ENCODE data around the gene ABL1. TPM values are rescaled to one million over a fixed set of nuclear protein-coding genes. Genes with fewer than 3 reads are reported as not detected.

ABL1 gene
- total RNA-seq, 1 experiment from 2014 or later, result 9.9 TPM

GRCh38 chr9:130884111-130884531, 49.1 kb downstream of the ABL1 start:
- no peaks in the 10 kb centered on the region for H3K36me3 ChIP-seq (ENCODE audit: insufficient read depth, low read length)
- H3K27ac ChIP-seq (ENCODE audit: low read length), result no peak overlapping the region
- H4K20me1 ChIP-seq (ENCODE audit: insufficient read depth, low read depth, low read length), result no peaks in the 10 kb centered on the region
- no peak for DNase-seq
- no peaks in the 10 kb centered on the region for H3K79me2 ChIP-seq (ENCODE audit: low read length)
- no peaks in the 10 kb centered on the region for H3K27me3 ChIP-seq (ENCODE audit: low read length)
- no peak overlapping the region for H3K9ac ChIP-seq (ENCODE audit: low read length)
- H3K4me3 ChIP-seq (ENCODE audit: low read length), result no peak overlapping the region
- H2AFZ ChIP-seq (ENCODE audit: low read length), result no peak overlapping the region
- H3K9me3 ChIP-seq (ENCODE audit: low read length), result no peaks in the 10 kb centered on the region
- no peaks in the 10 kb centered on the region for H3K4me1 ChIP-seq (ENCODE audit: low read length)
- no peak overlapping the region for H3K4me2 ChIP-seq (ENCODE audit: low read depth, low read length, poor library complexity, severe bottlenecking)
- H3K9me2 ChIP-seq (replicated peaks; ENCODE audit: insufficient read depth, low read length), result no peaks in the 10 kb centered on the region

DNA sequence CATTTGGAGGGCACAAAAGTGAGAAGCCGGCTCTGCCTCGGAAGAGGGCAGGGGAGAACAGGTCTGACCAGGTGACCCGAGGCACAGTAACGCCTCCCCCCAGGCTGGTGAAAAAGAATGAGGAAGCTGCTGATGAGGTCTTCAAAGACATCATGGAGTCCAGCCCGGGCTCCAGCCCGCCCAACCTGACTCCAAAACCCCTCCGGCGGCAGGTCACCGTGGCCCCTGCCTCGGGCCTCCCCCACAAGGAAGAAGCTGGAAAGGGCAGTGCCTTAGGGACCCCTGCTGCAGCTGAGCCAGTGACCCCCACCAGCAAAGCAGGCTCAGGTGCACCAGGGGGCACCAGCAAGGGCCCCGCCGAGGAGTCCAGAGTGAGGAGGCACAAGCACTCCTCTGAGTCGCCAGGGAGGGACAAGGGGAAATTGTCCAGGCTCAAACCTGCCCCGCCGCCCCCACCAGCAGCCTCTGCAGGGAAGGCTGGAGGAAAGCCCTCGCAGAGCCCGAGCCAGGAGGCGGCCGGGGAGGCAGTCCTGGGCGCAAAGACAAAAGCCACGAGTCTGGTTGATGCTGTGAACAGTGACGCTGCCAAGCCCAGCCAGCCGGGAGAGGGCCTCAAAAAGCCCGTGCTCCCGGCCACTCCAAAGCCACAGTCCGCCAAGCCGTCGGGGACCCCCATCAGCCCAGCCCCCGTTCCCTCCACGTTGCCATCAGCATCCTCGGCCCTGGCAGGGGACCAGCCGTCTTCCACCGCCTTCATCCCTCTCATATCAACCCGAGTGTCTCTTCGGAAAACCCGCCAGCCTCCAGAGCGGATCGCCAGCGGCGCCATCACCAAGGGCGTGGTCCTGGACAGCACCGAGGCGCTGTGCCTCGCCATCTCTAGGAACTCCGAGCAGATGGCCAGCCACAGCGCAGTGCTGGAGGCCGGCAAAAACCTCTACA, 49.8 kb downstream of the ABL1 start:
- H3K4me1 ChIP-seq (ENCODE audit: low read length), result no peaks in the 10 kb centered on the region
- H3K9ac ChIP-seq (ENCODE audit: low read length), result no peak overlapping the region
- no peak overlapping the region for H3K4me2 ChIP-seq (ENCODE audit: low read depth, low read length, poor library complexity, severe bottlenecking)
- H3K36me3 ChIP-seq (ENCODE audit: insufficient read depth, low read length), result no peaks in the 10 kb centered on the region
- H3K27me3 ChIP-seq (ENCODE audit: low read length), result no peaks in the 10 kb centered on the region
- no peaks in the 10 kb centered on the region for H3K9me2 ChIP-seq (replicated peaks; ENCODE audit: insufficient read depth, low read length)
- H3K27ac ChIP-seq (ENCODE audit: low read length), result no peak overlapping the region
- H3K9me3 ChIP-seq (ENCODE audit: low read length), result no peaks in the 10 kb centered on the region
- H3K4me3 ChIP-seq (ENCODE audit: low read length), result no peak overlapping the region
- no peak overlapping the region for H2AFZ ChIP-seq (ENCODE audit: low read length)
- DNase-seq, result no peak
- H4K20me1 ChIP-seq (ENCODE audit: insufficient read depth, low read depth, low read length), result no peaks in the 10 kb centered on the region
- H3K79me2 ChIP-seq (ENCODE audit: low read length), result no peaks in the 10 kb centered on the region

DNA sequence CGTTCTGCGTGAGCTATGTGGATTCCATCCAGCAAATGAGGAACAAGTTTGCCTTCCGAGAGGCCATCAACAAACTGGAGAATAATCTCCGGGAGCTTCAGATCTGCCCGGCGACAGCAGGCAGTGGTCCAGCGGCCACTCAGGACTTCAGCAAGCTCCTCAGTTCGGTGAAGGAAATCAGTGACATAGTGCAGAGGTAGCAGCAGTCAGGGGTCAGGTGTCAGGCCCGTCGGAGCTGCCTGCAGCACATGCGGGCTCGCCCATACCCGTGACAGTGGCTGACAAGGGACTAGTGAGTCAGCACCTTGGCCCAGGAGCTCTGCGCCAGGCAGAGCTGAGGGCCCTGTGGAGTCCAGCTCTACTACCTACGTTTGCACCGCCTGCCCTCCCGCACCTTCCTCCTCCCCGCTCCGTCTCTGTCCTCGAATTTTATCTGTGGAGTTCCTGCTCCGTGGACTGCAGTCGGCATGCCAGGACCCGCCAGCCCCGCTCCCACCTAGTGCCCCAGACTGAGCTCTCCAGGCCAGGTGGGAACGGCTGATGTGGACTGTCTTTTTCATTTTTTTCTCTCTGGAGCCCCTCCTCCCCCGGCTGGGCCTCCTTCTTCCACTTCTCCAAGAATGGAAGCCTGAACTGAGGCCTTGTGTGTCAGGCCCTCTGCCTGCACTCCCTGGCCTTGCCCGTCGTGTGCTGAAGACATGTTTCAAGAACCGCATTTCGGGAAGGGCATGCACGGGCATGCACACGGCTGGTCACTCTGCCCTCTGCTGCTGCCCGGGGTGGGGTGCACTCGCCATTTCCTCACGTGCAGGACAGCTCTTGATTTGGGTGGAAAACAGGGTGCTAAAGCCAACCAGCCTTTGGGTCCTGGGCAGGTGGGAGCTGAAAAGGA, 50.7 kb downstream of the ABL1 start:
- H3K27ac ChIP-seq (ENCODE audit: low read length), result no peak overlapping the region
- no peak overlapping the region for H3K4me2 ChIP-seq (ENCODE audit: low read depth, low read length, poor library complexity, severe bottlenecking)
- DNase-seq, result no peak
- no peaks in the 10 kb centered on the region for H3K36me3 ChIP-seq (ENCODE audit: insufficient read depth, low read length)
- no peaks in the 10 kb centered on the region for H3K9me2 ChIP-seq (replicated peaks; ENCODE audit: insufficient read depth, low read length)
- H4K20me1 ChIP-seq (ENCODE audit: insufficient read depth, low read depth, low read length), result no peaks in the 10 kb centered on the region
- H3K27me3 ChIP-seq (ENCODE audit: low read length), result no peaks in the 10 kb centered on the region
- H3K9me3 ChIP-seq (ENCODE audit: low read length), result no peaks in the 10 kb centered on the region
- H3K79me2 ChIP-seq (ENCODE audit: low read length), result no peaks in the 10 kb centered on the region
- no peak overlapping the region for H2AFZ ChIP-seq (ENCODE audit: low read length)
- H3K4me1 ChIP-seq (ENCODE audit: low read length), result no peaks in the 10 kb centered on the region
- H3K4me3 ChIP-seq (ENCODE audit: low read length), result no peak overlapping the region
- H3K9ac ChIP-seq (ENCODE audit: low read length), result no peak overlapping the region

- H3K4me2 ChIP-seq (ENCODE audit: low read depth, low read length, poor library complexity, severe bottlenecking), result no peak overlapping the region
- no peaks in the 10 kb centered on the region for H3K4me1 ChIP-seq (ENCODE audit: low read length)
- H3K79me2 ChIP-seq (ENCODE audit: low read length), result no peaks in the 10 kb centered on the region
- H2AFZ ChIP-seq (ENCODE audit: low read length), result no peak overlapping the region
- no peak for DNase-seq
- H4K20me1 ChIP-seq (ENCODE audit: insufficient read depth, low read depth, low read length), result no peaks in the 10 kb centered on the region
- H3K9me3 ChIP-seq (ENCODE audit: low read length), result no peaks in the 10 kb centered on the region
- H3K36me3 ChIP-seq (ENCODE audit: insufficient read depth, low read length), result no peaks in the 10 kb centered on the region
- H3K9ac ChIP-seq (ENCODE audit: low read length), result no peak overlapping the region
- no peak overlapping the region for H3K4me3 ChIP-seq (ENCODE audit: low read length)
- H3K27me3 ChIP-seq (ENCODE audit: low read length), result no peaks in the 10 kb centered on the region
- H3K9me2 ChIP-seq (replicated peaks; ENCODE audit: insufficient read depth, low read length), result no peaks in the 10 kb centered on the region
- H3K27ac ChIP-seq (ENCODE audit: low read length), result no peak overlapping the region
Observed at GRCh38 chr9:130886981-130887380, 51.9 kb downstream of the ABL1 start.

DNA sequence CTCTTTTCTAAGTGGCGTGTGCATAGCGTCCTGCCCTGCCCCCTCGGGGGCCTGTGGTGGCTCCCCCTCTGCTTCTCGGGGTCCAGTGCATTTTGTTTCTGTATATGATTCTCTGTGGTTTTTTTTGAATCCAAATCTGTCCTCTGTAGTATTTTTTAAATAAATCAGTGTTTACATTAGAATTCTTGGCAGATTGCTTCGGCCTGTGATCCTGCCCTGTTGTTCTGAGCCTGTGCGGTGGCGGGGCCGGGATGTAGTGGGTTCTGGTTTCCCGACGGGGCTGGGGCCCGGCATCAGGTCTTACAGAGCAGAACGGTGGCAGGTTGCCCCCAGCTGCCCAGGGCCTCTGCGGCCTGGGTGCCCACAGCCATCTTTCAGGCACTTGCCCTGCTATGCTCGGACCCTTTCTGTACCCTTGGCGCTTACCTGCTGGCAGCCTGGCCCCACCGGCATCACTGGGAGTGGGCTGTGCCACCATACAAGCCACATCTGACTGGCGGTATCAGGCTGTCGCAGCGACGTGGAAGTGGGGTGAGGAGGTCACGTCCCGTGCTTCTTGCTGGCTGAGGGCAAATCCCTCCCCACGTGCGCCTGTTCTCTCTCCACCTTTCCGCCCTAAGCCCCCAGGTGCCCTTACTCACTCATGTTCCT, 52.6 kb downstream of the ABL1 start:
- no peaks in the 10 kb centered on the region for H3K4me1 ChIP-seq (ENCODE audit: low read length)
- no peaks in the 10 kb centered on the region for H4K20me1 ChIP-seq (ENCODE audit: insufficient read depth, low read depth, low read length)
- H3K4me3 ChIP-seq (ENCODE audit: low read length), result no peak overlapping the region
- no peaks in the 10 kb centered on the region for H3K27me3 ChIP-seq (ENCODE audit: low read length)
- no peak overlapping the region for H3K4me2 ChIP-seq (ENCODE audit: low read depth, low read length, poor library complexity, severe bottlenecking)
- H3K9me3 ChIP-seq (ENCODE audit: low read length), result no peaks in the 10 kb centered on the region
- H2AFZ ChIP-seq (ENCODE audit: low read length), result no peak overlapping the region
- no peak overlapping the region for H3K9ac ChIP-seq (ENCODE audit: low read length)
- no peaks in the 10 kb centered on the region for H3K79me2 ChIP-seq (ENCODE audit: low read length)
- no peak overlapping the region for H3K27ac ChIP-seq (ENCODE audit: low read length)
- no peak for DNase-seq
- no peaks in the 10 kb centered on the region for H3K9me2 ChIP-seq (replicated peaks; ENCODE audit: insufficient read depth, low read length)
- H3K36me3 ChIP-seq (ENCODE audit: insufficient read depth, low read length), result no peaks in the 10 kb centered on the region

DNA sequence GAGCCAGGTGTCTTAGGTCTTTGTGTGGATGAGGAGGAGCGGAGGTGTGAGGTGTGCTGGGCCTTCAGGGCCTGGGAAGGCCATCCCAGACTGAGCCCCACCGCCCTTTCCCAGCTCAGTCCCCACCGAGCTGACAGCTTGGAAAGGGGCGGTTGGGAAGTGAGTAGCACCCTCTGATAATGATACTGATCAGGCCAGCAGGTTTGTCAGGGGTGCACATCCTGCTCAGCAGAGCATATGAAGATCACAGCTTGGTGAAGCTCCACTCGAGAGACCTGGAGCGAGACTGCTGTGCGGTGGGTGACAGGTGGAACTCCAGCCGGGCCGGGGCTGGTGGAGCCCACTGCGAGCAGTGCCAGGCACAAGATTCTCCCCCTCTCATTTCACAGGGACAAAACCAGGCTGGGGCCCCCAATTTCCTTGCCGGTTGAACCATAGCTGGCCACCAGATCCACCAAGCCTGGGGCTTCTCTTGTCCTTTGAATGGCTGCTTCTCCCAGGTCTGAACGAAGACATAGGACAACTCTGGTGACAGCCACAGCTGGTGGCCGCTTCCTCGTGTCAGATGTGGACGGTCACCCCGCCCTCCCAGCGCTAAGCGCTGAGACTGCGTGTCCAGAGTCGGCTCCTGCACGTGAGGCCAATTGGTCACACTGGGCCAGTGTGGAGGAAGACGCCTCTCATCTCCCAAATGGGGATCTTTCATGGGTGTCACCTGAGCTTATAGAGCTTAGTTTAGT, 53.3 kb downstream of the ABL1 start:
- no peak overlapping the region for H3K4me3 ChIP-seq (ENCODE audit: low read length)
- no peaks in the 10 kb centered on the region for H3K9me3 ChIP-seq (ENCODE audit: low read length)
- no peaks in the 10 kb centered on the region for H3K79me2 ChIP-seq (ENCODE audit: low read length)
- no peaks in the 10 kb centered on the region for H3K27me3 ChIP-seq (ENCODE audit: low read length)
- H3K4me2 ChIP-seq (ENCODE audit: low read depth, low read length, poor library complexity, severe bottlenecking), result no peak overlapping the region
- DNase-seq, result no peak
- H3K36me3 ChIP-seq (ENCODE audit: insufficient read depth, low read length), result no peaks in the 10 kb centered on the region
- no peak overlapping the region for H3K27ac ChIP-seq (ENCODE audit: low read length)
- H3K4me1 ChIP-seq (ENCODE audit: low read length), result no peaks in the 10 kb centered on the region
- H2AFZ ChIP-seq (ENCODE audit: low read length), result no peak overlapping the region
- no peaks in the 10 kb centered on the region for H4K20me1 ChIP-seq (ENCODE audit: insufficient read depth, low read depth, low read length)
- H3K9me2 ChIP-seq (replicated peaks; ENCODE audit: insufficient read depth, low read length), result no peaks in the 10 kb centered on the region
- no peak overlapping the region for H3K9ac ChIP-seq (ENCODE audit: low read length)

GRCh38 chr9:130890124-130890523, 55.1 kb downstream of the ABL1 start:
- no peaks in the 10 kb centered on the region for H3K9me2 ChIP-seq (replicated peaks; ENCODE audit: insufficient read depth, low read length)
- no peaks in the 10 kb centered on the region for H3K9me3 ChIP-seq (ENCODE audit: low read length)
- H2AFZ ChIP-seq (ENCODE audit: low read length), result no peak overlapping the region
- no peak overlapping the region for H3K27ac ChIP-seq (ENCODE audit: low read length)
- H3K27me3 ChIP-seq (ENCODE audit: low read length), result no peaks in the 10 kb centered on the region
- DNase-seq, result no peak
- H3K36me3 ChIP-seq (ENCODE audit: insufficient read depth, low read length), result no peaks in the 10 kb centered on the region
- no peak overlapping the region for H3K4me3 ChIP-seq (ENCODE audit: low read length)
- no peak overlapping the region for H3K9ac ChIP-seq (ENCODE audit: low read length)
- H4K20me1 ChIP-seq (ENCODE audit: insufficient read depth, low read depth, low read length), result no peaks in the 10 kb centered on the region
- no peaks in the 10 kb centered on the region for H3K4me1 ChIP-seq (ENCODE audit: low read length)
- no peak overlapping the region for H3K4me2 ChIP-seq (ENCODE audit: low read depth, low read length, poor library complexity, severe bottlenecking)
- H3K79me2 ChIP-seq (ENCODE audit: low read length), result no peaks in the 10 kb centered on the region
